8988T (cell line): ENCODE measurements around the gene PPID.
A peak's percentile ranks its signal among the peaks of the same experiment; 100 is the strongest.
"Not testable (repeated sequence)": the region's sequence is repeated elsewhere in the genome, so short reads cannot be mapped to it uniquely, and the experiment has no call there.

Experiments
- DNase-seq: peaks from one replicate; pipeline ENCODE4 v3.0.0; 2011

Gene PPID

DNA sequence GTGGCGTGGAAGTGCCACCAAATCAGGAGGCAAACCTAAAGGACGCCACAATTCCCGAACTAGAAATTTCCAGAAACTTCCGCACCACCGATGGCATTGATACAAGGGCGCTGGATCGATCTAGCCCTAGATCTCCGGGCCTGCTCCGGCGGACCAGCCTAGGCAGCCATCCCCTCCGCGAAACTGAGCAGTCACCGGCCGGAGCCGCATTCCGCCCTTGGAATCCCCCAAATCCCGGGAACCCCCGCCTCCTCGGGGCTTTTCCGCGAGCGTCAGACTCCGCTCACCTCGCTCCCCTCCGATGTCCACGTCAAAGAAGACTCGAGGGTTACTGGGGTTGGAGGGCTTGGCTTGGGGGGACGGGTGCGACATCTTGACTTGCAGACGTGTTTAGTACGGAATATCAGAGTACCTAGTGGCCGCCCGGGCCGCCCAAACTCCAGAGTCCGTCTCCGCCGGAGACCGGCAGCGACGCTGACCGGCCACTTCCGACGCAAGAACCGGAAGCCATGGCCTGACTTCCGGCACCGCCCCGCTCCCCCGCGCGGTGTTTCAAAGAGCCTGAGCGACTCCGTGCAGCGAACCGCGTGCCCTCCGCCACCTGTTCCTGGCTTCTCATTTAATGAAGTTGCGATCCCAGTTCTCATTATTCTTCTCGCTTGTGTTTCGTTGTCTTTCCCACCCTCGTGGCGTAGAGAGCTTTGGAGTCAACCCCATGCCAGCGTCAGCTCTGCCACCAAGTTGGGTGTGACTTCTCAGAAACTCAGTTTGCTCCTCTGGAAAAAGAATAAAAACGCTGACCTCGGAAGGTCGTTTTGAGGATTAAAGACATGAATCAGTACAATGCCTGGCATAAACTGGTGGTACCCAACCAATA, at the start of gene PPID:
Gene PPID (minus strand): TSS at position 480 of the 877 bp plus-strand sequence. CDS start 108 bp downstream, at position 372.
- peak; percentile 37 for DNase-seq

DNA sequence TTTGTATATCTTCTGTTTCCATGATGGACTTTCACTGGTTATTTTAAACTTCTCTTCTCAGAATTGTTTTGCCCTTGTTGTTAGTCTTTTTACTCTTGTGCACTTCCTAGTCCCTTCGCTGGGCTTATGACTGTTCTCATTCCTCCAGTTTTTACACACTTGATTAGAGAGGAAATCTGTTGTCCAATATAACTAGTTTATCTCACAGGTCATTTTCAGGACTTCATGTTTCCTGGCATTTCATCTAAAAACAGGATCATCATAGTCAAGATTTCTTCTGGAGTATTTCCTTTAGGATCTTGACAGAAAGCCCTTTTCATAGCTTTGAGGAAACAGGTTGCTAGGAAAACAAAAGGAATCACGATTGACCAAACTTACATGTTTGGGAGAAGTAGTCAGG, 48.6 kb upstream of the PPID start:
- DNase-seq: no peak

GRCh38 chr4:158770671-158771070, 47.5 kb upstream of the PPID start:
- no peak for DNase-seq

DNA sequence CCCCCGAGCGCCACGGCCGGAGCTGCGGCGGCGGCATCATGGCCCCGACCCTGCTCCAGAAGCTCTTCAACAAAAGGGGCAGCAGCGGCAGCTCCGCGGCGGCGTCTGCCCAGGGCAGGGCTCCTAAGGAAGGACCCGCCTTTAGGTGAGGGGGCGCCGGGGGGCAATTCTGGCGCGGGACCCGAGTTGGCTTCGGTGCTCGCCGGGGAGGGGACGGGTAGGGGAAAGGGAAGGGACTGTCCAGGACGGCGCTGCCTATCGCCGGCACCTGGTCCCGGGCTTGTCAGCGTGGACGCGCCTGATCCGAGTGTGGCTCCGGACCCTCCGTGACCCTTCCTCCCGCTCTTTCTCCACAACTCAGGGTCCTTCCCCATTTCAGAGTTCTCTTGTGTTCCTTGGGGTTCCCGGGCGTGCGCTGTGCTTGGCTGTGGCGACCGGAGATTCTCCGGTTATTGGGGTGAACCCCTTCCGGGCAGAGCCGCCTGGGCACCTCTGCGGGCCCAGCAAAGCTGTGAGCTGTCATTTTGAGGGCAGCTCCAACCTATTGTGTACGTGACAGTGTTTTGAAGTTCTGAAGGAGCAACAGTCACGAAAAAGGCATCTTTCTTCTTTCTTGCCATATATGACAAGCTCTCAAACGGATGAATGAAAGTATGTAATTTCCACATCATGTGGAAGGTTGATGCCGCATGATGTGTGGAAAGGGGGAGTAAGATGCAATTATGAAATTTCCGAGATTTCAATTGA, 46.2 kb upstream of the PPID start:
- peak; percentile 33 for DNase-seq

- peak; percentile 68 for DNase-seq
Measured at GRCh38 chr4:158768555-158769174, 45.5 kb upstream of the PPID start, which contains the start of gene FNIP2. FNIP2 (plus strand) TSS chr4:158769026; CDS start chr4:158769213, 187 bp downstream.

GRCh38 chr4:158767451-158767850, 44.3 kb upstream of the PPID start:
- no peak for DNase-seq

DNA sequence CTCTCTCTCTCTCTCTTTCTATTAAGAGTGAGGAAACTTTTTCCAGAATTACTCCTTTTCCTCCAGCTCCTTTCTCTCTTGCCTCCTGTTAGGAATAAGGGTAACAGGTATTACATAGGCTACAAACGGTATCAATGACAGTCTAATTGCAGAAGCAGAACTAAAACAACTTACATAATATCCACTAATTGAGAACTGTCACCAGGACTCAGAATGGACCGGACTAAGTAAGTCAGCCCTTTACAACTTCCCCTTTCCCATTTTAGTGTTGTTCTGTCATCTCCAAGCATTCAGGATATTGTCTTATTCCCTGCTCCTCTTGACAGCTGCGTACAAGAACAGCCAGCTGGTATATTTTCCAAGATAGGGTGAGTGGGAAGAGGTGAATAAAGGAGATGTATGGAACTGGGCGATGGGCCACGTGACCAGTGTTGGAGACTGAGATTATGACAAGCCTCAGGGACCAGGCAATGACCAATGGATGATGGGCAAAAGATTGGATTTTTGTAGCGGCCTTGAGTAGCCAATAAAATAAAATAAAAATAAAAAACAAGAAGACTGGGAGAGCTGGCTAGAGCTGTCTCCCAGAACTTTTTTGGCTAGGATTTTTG, 43.3 kb upstream of the PPID start:
- DNase-seq: no peak

- DNase-seq: no peak
Measured at GRCh38 chr4:158763462-158763861, 40.3 kb upstream of the PPID start.

DNA sequence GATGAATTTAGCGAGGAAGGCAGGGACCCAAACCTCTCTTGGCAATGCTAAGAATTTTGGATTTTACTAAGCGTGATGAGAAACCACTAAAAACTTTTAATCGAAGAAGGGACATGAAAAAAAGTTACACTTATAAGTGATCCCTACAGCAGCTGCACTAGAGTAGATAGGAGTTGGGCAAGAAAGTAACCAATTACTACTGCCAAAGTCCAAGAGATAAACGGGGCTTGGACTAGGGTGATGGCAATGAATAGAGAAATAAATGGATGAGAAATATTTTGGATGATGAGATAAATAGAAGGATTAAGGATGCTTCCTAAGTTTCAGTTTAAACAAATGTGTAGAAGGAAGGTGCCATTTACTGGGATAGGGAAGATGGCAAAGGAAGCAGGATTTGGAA, 39.4 kb upstream of the PPID start:
- no peak for DNase-seq

DNA sequence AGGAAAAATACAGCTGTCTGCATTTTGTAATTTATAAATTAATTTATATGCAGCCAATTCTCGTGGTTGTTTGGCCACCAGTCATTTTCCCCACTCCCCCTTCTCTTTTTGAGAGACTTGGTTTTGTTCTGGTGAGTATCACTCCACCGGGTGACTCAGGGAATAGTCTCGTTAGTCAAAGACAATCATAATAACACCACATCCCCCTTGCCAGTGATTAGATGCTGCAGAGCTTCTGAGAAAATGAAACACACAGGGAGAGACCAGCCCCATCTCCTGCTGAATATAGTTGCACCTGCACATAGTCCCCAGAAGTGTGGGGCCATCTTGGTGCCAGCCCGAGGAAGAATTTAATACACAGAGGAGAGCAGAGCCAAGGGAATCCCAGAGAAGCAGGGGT, 37.7 kb upstream of the PPID start:
- DNase-seq: no peak

- not testable (repeated sequence) for DNase-seq
Measured at GRCh38 chr4:158759539-158759938, 36.3 kb upstream of the PPID start.

- no peak for DNase-seq
Measured at GRCh38 chr4:158758703-158759102, 35.5 kb upstream of the PPID start.

GRCh38 chr4:158758142-158758541, 34.9 kb upstream of the PPID start:
- DNase-seq: no peak

DNA sequence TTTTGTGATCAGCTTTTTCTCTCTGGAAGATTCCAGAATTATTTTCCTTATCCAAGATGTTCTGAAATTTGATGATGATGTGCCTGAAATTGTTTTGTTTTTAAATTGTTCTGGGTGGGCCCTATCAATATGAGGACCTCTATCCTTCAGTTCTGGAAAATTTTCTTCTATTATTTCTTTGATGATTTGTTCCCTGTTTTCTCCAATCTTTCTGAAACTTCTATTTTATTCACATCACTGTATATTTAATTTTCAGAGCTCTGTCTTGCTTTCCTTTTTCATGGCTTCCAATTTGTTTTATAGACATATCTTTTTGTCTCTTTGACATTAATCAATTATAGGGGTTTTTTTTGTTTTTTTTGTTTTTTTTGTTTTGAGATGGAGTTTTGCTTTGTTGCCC, 33.4 kb upstream of the PPID start:
- DNase-seq: no peak

DNA sequence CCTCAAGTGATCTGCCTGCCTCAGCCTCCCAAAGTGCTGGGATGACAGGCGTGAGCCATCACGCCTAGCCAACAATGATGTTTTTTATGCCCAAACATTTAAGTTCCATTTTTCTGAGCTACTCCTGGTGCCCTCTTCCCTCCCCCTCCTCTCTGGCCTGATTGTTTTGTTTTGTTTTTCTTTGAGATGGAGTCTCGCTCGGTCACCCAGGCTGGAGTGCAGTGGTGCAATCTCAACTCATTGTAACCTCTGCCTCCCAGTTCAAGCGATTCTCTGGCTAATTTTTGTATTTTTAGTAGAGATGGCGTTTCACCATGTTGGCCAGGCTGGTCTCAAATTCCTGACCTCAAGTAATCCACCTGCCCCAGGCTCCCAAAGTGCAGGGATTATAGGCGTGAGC, 32.6 kb upstream of the PPID start:
- not testable (repeated sequence) for DNase-seq

- DNase-seq: no peak
Measured at GRCh38 chr4:158754385-158755180, 31.4 kb upstream of the PPID start.

- DNase-seq: no peak
Measured at GRCh38 chr4:158750379-158750778, 27.2 kb upstream of the PPID start.

- not testable (repeated sequence) for DNase-seq
Measured at GRCh38 chr4:158746537-158746936, 23.3 kb upstream of the PPID start.

- DNase-seq: no peak
Measured at GRCh38 chr4:158741326-158742021, 18.3 kb upstream of the PPID start.

DNA sequence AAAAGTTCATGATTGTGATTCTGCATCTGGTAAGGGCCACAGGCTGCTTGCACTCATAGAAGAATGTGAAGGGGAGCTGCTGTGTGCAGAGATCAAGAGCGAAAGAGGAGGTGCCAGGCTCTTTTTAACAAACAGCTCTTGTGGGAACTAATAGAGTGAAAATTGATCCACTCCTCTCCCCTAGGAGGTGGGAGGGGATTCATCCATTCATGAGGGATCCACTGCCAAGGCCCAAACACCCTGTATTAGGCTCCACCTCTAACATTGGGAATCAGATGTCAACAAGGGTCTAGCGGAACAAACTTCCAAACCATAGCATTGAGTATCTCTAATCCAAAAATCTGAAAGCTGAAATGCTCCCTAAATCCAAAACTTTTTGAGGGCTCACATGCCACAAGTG, 16.4 kb upstream of the PPID start:
- DNase-seq: no peak

GRCh38 chr4:158738866-158739265, 15.7 kb upstream of the PPID start:
- DNase-seq: no peak
